GM23248 (cell line): ENCODE results near the gene NSG2. TPM values are rescaled to one million over a fixed set of nuclear protein-coding genes. Genes with fewer than 3 reads are reported as not detected.

Experiments
- DNase-seq: peaks from one replicate; pipeline ENCODE4 v3.0.0-alpha.2; 2015
- H2AFZ ChIP-seq: fragments of 200-600 bp; sonication (generic); 2 replicates; pipeline ENCODE4 v1.6.1; 2016; ENCODE audit warnings: antibody characterized with exemption
- H3F3A ChIP-seq: fragments of 200-600 bp; sonication (generic); 2 replicates; pipeline ENCODE4 v1.6.1; 2016; ENCODE audit warnings: mild to moderate bottlenecking, antibody characterized with exemption, mixed run types; ENCODE audit not compliant: insufficient read depth
- H3K27ac ChIP-seq: fragments of 200-600 bp; sonication (generic); 2 replicates; pipeline ENCODE4 v1.5.1; 2016; ENCODE audit warnings: mild to moderate bottlenecking
- H3K27me3 ChIP-seq: fragments of 200-600 bp; sonication (generic); replicated peaks from 2 replicates; pipeline ENCODE4 v1.6.1; 2016; ENCODE audit warnings: mild to moderate bottlenecking; ENCODE audit not compliant: insufficient read depth
- H3K36me3 ChIP-seq: fragments of 200-600 bp; sonication (generic); 2 replicates; pipeline ENCODE4 v1.6.1; 2016; ENCODE audit warnings: low read depth, mild to moderate bottlenecking
- H3K4me1 ChIP-seq: fragments of 200-600 bp; sonication (generic); 2 replicates; pipeline ENCODE4 v1.6.1; 2016; ENCODE audit warnings: mild to moderate bottlenecking; ENCODE audit not compliant: insufficient read depth
- H3K4me2 ChIP-seq: fragments of 200-600 bp; sonication (generic); one replicate; pipeline ENCODE4 v1.6.1; 2016; ENCODE audit warnings: mild to moderate bottlenecking; ENCODE audit not compliant: unreplicated experiment
- H3K4me3 ChIP-seq: fragments of 200-600 bp; sonication (generic); 2 replicates; pipeline ENCODE4 v1.5.1; 2016; ENCODE audit warnings: mild to moderate bottlenecking
- H3K79me2 ChIP-seq: fragments of 200-600 bp; sonication (generic); 2 replicates; pipeline ENCODE4 v1.6.1; 2016; ENCODE audit warnings: mild to moderate bottlenecking; ENCODE audit not compliant: insufficient read depth
- H3K9ac ChIP-seq: fragments of 200-600 bp; sonication (generic); 2 replicates; pipeline ENCODE4 v1.6.1; 2016; ENCODE audit warnings: mild to moderate bottlenecking
- H3K9me2 ChIP-seq: fragments of 200-600 bp; sonication (generic); 2 replicates; pipeline ENCODE4 v1.6.1; 2016; ENCODE audit warnings: mixed run types, mild to moderate bottlenecking, moderate library complexity; ENCODE audit not compliant: insufficient read depth
- H3K9me3 ChIP-seq: fragments of 200-600 bp; sonication (generic); one replicate; pipeline ENCODE4 v1.6.1; 2017; ENCODE audit warnings: low read depth
- H4K20me1 ChIP-seq: fragments of 200-600 bp; sonication (generic); 2 replicates; pipeline ENCODE4 v1.6.0; 2016; ENCODE audit not compliant: insufficient read depth
- EZH2 ChIP-seq: fragments of 200-600 bp; sonication (generic); IDR thresholded peaks from 2 replicates; pipeline ENCODE4 v1.6.1; 2018; ENCODE audit warnings: antibody characterized with exemption, mild to moderate bottlenecking; ENCODE audit not compliant: insufficient read depth, poor library complexity, severe bottlenecking
- EZH2phosphoT487 ChIP-seq: fragments of 200-600 bp; sonication (generic); IDR thresholded peaks from 2 replicates; pipeline ENCODE4 v1.6.1; 2018; ENCODE audit warnings: antibody characterized with exemption, moderate library complexity, mild to moderate bottlenecking, low read depth; ENCODE audit not compliant: insufficient read depth
- WGBS, 2 experiments: methylation state at CpG; one replicate each; pipeline ENCODE4 v1.1.6; 2015 to 2017; ENCODE audit warnings: low lambda C conversion rate in 2 of 2, low coverage in 1 of 2; ENCODE audit errors: missing lambda C conversion rate in 2 of 2; 5-methylcytosine and 5-hydroxymethylcytosine counted together
- in situ Hi-C: fragments of 300-500 bp; cut with MboI; formaldehyde crosslinking; loops from 2 replicates; pipeline ENCODE4 v1.15.0; 2020
- polyA plus RNA-seq: library from polyadenylated mRNA; unstranded; fragments of >200 nt; fragmentation: Nextera tagmentation; extraction: Ambion mirVana; gene quantifications from 2 replicates; pipeline ENCODE4 v1.2.1, GENCODE V29; 2016
- total RNA-seq: library from RNA; depleted of rRNA; stranded (reverse); fragments of >200 nt; shearing (Covaris generic); gene quantifications from 2 replicates; pipeline ENCODE4 v1.2.3, GENCODE V29; 2014

The NSG2 gene
- total and polyA plus RNA-seq, 2 experiments from 2014 or later: not detected

- Histone ChIP-seq H3K9me3 (no peaks in the 10 kb centered on the region), H4K20me1 (no peaks in the 10 kb centered on the region), H3F3A (no peaks in the 10 kb centered on the region), H3K4me2 (no peak overlapping the region), H3K27me3 (no peaks in the 10 kb centered on the region), H3K36me3 (no peaks in the 10 kb centered on the region), H3K4me1 (no peaks in the 10 kb centered on the region), H3K9me2 (no peaks in the 10 kb centered on the region), H3K9ac (no peak overlapping the region), H2AFZ (no peak overlapping the region), H3K79me2 (no peaks in the 10 kb centered on the region), H3K27ac (no peak overlapping the region), H3K4me3 (no peak overlapping the region)
- WGBS, 2 experiments: 35% methylated on average over 12 of the region's 12 CpGs
- no peak for DNase-seq
- TF ChIP-seq EZH2phosphoT487: no peak
- no peak for TF ChIP-seq EZH2
- in situ Hi-C loops: no loop called here
Measured at GRCh38 chr5:174083056-174083827, 37.7 kb downstream of the NSG2 start.

- no peaks in the 10 kb centered on the region for H3K79me2 ChIP-seq
- in situ Hi-C loops: no loop called here
- H3K9me2 ChIP-seq: no peaks in the 10 kb centered on the region
- H3K27ac ChIP-seq: no peak overlapping the region
- no peak for DNase-seq
- no peak overlapping the region for H2AFZ ChIP-seq
- no peaks in the 10 kb centered on the region for H3K36me3 ChIP-seq
- WGBS, 2 experiments: 28 to 33% methylated on average over 8 of the region's 8 CpGs
- H3F3A ChIP-seq: no peaks in the 10 kb centered on the region
- no peak overlapping the region for H3K4me2 ChIP-seq
- no peak for TF ChIP-seq EZH2
- no peak for TF ChIP-seq EZH2phosphoT487
- no peaks in the 10 kb centered on the region for H3K9me3 ChIP-seq
- no peak overlapping the region for H3K9ac ChIP-seq
- no peaks in the 10 kb centered on the region for H3K27me3 ChIP-seq
- no peaks in the 10 kb centered on the region for H4K20me1 ChIP-seq
- no peaks in the 10 kb centered on the region for H3K4me1 ChIP-seq
- H3K4me3 ChIP-seq: no peak overlapping the region
Measured at GRCh38 chr5:174084691-174085154, 39.2 kb downstream of the NSG2 start.

- no peaks in the 10 kb centered on the region for H3F3A ChIP-seq
- TF ChIP-seq EZH2phosphoT487 (no peak), EZH2 (no peak)
- no peak overlapping the region for H3K27ac ChIP-seq
- no peaks in the 10 kb centered on the region for H3K79me2 ChIP-seq
- no peaks in the 10 kb centered on the region for H3K9me3 ChIP-seq
- no peaks in the 10 kb centered on the region for H3K27me3 ChIP-seq
- WGBS, 2 experiments: 66 to 74% methylated on average over 5 of the region's 5 CpGs
- H3K9me2 ChIP-seq: no peaks in the 10 kb centered on the region
- H4K20me1 ChIP-seq: no peaks in the 10 kb centered on the region
- H2AFZ ChIP-seq: no peak overlapping the region
- no peaks in the 10 kb centered on the region for H3K4me1 ChIP-seq
- H3K4me2 ChIP-seq: no peak overlapping the region
- in situ Hi-C loops: no loop called here
- no peaks in the 10 kb centered on the region for H3K36me3 ChIP-seq
- no peak for DNase-seq
- H3K4me3 ChIP-seq: no peak overlapping the region
- no peak overlapping the region for H3K9ac ChIP-seq
Measured at GRCh38 chr5:174086751-174087150, 41.2 kb downstream of the NSG2 start.

- DNase-seq: no peak
- in situ Hi-C loops: no loop called here
- no peak overlapping the region for H3K4me2 ChIP-seq
Measured at GRCh38 chr5:174087783-174088182, 42.3 kb downstream of the NSG2 start.

More at GRCh38 chr5:174087783-174088182, 42.3 kb downstream of the NSG2 start:
- no peak overlapping the region for H3K4me3 ChIP-seq
- H3K4me1 ChIP-seq: no peaks in the 10 kb centered on the region
- no peaks in the 10 kb centered on the region for H3K9me2 ChIP-seq
- no peaks in the 10 kb centered on the region for H4K20me1 ChIP-seq
- H3K79me2 ChIP-seq: no peaks in the 10 kb centered on the region
- no peaks in the 10 kb centered on the region for H3K36me3 ChIP-seq
- no peaks in the 10 kb centered on the region for H3F3A ChIP-seq
- no peaks in the 10 kb centered on the region for H3K27me3 ChIP-seq
- 29 to 48% methylated on average over 1 of the region's 1 CpG for WGBS, 2 experiments
- no peaks in the 10 kb centered on the region for H3K9me3 ChIP-seq
- H2AFZ ChIP-seq: no peak overlapping the region
- TF ChIP-seq EZH2phosphoT487 (no peak), EZH2 (no peak)
- no peak overlapping the region for H3K9ac ChIP-seq
- no peak overlapping the region for H3K27ac ChIP-seq
